Measurements from ENCODE around the gene ENTPD5.
"Not testable (repeated sequence)": the region's sequence is repeated elsewhere in the genome, so short reads cannot be mapped to it uniquely, and the experiment has no call there.

ENTPD5 gene

DNA sequence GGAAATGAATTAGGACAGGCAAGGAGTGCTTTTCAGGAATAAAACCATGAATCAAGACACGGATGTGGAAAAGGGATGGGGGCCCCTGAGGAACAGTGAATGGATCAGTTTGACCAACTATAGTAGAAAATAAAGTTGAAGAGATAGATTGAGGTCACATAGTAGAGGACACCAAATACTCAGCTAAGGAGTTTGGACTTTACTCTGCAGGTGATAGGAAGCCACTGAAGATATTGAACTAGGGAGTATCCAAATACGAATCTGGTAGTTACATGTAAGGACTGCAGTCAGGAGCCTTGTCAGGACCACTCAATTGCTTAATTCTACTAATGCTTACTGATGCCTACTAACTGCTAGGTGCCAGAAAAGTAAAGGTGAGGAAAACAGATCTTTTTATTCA is 20.4 kb downstream of the ENTPD5 start:
- DNase-seq, result no peak

DNA sequence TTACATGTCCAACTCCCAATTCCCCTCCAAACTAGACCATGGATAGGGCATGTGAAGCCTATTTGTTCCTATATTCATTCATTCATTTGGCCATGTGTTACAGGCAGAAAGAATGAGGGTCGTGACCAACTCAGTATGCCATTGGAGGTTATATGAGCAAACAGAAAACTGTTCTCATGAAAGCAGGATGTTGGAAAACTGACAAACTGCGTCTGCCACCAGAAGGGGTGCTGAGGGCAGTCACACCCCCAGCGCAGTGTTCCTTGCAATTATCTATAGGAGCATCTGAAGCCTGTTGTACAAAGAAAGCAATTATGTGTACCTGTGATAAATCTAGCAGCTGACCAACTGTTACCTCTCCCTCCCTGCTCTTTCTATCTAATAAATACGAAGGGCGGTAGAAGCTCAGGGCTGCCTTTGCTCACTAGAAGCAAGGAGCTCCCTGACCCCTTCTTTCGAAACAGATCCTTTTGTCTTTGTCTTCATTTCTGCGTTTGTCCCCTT is 21.1 kb downstream of the ENTPD5 start:
- DNase-seq, result no peak

DNA sequence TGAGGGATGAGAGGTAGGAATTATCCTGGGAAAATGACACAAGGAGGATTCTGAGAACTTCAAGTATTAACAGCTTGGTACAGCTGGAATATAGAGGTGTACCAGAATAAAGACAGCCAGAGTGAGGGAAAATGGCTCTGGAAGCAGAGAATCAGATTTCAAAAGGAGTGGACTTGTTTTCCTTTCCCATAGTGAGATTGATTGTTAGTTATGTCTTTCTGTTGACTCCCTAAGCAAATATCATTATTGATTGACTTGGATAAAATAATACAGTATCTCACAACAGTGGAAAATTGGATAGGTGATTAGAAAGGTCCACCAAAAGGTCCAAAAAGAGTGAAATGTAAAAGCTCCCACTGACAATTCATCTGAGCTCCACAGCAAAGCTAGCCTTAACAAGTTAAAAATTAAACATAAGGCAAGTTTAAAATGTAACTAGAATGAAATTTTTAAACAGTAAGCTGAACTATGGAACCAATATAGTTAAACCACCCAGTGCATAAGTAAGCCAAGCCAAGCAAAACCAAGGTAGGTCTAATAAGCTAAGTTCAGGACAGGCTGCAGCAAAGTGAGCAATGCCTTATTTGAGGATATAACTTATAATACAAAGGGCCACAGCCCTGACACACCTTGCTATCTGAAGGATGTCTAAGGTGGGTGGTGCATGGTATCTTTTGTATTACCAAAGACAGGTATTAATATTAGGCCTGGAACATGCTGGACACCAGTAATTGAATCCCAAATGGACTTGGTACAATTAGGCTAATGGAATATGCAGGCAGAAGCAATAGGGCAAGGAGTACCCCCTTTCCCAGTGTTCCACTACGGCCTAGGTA is 21.8 kb downstream of the ENTPD5 start:
- DNase-seq, result no peak

DNA sequence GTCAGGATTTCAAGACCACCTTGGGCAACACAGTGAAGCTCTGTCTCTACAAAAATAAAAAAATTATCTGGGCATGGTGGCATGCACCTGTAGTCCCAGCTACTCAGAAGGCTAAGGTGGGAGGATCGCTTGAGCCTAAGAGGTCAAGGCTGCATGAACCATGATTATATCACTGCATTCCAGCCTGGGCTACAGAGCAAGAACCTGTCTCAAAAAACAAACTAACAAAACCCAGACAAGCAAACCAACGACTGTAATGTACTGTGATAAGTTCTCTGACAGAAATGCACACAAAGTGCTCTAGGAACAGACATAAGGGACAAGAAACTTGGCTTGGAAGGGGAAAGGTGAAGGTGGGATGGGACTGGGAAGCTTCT is 22.4 kb downstream of the ENTPD5 start:
- DNase-seq, result no peak

GRCh38 chr14:73995977-73996378 is 23.1 kb downstream of the ENTPD5 start:
- DNase-seq, result no peak

DNA sequence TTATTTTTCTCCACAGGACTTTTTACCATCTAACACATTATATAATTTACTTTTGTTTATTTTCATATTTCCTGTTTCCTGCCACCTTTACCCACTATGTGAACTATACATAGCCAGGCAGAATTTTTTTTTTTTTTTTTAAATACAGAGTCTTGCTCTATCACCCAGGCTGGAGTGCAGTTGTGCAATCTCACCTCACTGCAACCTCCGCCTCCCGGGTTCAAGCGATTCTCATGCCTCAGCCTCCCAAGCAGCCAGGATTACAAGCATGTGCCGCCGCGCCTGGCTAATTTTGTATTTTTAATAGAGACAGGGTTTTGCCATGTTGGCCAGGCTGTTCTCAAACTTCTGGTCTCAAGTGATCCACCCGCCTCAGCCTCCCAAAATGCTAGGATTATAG is 24.2 kb downstream of the ENTPD5 start:
- DNase-seq, result not testable (repeated sequence)

DNA sequence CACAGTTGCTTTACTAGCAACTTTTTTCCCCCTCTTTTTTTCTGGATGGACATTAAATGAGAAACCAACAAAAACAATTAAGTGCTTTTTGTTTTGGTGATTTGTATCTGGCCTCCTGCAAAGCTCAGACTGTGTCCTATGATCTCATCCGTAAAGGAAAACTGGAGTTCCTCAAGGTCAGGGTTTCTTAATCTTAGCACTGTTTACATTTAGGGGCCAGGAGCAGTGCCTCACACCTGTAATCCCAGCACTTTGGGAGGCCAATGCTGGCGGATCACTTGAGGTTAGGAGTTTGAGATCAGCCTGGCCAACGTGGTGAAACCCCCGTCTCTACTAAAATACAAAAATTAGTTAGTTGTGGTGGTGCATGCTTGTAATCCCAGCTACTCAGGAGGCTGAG is 28.0 kb downstream of the ENTPD5 start:
- DNase-seq, result no peak

DNA sequence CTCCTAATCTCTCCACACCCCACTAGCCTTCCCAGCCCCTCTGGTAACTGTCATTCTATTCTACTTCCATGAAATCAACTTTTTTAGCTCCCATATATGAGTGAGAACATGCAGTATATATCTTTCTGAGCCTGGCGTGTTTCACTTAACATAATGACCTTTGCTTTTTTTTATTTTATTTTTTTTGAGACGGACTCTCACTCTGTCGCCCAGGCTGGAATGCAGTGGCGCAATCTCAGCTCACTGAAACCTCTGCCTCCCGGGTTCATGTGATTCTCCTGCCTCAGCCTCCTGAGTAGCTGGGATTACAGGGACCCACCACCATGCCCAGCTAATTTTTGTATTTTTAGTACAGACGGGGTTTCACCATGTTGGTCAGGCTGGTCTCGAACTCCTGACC is 30.4 kb downstream of the ENTPD5 start:
- DNase-seq, result not testable (repeated sequence)

GRCh38 chr14:73988065-73988464 is 31.0 kb downstream of the ENTPD5 start:
- no peak for DNase-seq

DNA sequence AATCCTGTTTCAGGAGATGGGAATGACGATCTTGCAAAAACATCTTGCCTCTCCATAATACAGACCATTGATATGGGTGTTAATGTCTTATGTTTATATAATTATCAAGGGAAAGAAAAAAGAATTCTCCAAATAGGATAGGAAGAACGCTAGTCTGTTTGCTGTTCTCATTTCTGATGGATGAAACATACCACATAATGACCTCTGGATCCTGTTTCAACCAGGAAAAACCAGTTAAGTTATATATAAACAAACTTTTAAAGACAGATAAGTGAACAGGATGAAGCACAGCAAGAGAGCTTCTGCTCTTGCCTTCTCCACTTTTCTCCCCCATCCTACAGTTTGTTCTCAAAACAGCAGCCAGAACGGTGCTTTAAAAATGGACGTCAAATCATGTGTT is 41.2 kb downstream of the ENTPD5 start:
- DNase-seq, result no peak

DNA sequence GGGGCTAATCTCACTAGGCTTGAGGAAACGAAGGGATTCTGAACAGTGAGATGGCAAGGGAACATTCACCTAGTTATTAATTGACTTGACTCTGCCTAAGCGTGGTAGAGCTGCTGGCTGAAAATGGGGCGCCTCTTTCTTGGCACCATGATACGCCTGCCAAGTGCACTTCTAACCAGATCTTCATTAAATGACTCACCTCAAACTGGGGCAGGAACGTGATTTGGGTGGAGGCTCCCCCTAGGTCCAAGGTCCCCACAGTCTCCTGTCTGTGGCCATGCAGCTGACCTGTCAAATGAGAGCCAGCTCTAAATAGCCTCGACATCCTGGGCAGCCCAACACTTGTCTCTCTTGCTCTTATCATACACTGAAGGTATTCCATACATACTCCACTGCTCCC is 43.0 kb downstream of the ENTPD5 start:
- DNase-seq, result no peak

DNA sequence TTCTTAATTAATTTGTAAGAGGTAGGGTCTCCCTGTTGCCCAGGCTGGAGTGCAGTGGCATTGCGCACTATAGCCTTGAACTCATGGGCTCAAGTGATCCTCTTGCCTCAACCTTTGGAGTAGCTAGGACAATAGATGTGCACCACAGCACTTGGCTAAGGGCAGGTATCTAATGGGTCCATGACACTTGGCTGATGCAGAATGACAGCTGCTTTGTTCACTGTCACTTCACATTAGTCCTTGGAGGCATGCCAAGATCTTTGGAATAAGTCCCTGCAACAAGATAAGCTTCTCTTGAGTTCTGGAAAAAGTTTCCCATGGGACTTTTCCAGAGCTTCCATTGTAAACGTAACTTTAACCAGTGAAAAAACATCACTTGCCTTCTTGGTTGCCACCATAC is 45.6 kb downstream of the ENTPD5 start:
- no peak for DNase-seq

DNA sequence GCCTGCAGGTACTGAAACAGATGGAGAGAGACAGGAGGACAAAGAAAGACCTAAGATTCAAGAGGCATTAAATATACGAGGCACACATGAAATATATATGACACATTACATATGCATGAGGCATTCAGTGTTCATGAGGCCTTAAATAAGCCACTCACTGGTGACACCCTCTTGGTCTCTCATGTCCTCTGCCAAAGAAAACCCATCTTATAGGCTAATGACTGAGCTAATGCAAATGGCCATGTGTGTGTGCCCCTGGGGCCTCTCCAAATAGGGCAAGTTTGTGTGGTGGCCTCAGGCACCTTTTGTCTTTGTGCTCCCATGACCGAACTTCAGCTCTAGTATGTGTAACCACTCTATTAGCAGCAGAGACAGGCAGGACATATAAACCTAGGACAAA is 50.2 kb downstream of the ENTPD5 start:
- no peak for DNase-seq

- no peak for DNase-seq
Observed at GRCh38 chr14:73965216-73965615, 53.9 kb downstream of the ENTPD5 start.

GRCh38 chr14:73961192-73961591 is 57.9 kb downstream of the ENTPD5 start:
- no peak for DNase-seq

DNA sequence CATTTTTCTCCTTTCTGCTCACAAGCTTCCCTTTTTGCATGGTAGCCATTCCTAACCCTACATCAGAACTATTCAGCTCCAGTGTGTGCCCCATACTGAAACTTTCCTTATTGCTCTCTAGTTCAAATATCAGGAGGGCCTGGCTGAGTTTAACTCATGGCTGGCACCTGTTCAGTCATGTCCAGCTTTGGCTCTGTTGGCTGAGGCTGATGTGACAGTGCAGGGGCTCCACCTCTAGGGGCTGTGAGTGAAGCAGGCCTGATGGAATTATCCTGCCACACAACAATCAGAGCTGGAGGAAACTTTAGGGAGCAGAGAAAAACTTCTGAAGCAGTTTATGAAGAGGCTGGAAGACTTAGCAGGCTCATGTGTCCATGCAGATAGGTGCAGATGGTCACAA is 60.5 kb downstream of the ENTPD5 start:
- DNase-seq, result no peak

DNA sequence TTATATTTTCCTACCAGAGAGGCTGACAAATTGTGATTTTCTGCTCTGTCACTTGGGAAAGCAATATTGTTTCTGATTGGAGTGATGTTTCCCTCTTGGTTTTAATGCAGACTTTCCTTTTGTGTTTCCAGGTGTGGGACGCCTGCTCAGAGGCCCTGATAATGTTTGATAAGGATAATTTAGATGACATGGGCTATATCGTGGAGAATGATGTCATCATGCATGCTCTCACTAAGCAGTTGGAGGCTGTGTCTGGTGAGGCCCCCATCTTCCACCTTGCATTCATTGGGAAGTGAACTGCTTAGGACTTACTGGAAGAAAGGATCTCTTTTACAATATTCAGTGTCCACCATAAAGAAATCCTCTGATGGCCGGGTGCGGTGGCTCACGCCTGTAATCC is 63.4 kb downstream of the ENTPD5 start:
- no peak for DNase-seq

DNA sequence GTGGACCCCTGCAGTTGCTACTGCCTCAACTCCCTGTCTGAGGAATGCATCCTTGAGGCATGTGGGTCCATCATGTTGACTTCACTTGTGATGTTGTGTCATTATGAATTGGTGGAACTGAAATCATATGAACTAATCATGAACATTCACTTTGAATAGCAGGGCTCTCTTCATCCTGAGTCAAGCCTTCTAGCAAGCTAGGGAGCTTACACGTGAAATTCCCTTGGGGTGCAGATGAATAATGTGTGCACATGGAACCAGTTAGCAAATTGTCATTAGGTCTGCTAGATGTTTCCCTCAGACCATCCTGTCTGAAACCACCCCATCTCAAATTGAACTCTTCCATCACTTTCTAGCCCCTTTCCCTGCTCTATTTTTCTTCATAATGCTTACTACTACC is 65.4 kb downstream of the ENTPD5 start:
- no peak for DNase-seq

GRCh38 chr14:73949752-73950734 is 69.0 kb downstream of the ENTPD5 start, which contains the start of the genes COQ6 and FAM161B:
Gene COQ6 (plus strand): TSS chr14:73950302. CDS start chr14:73950333, 31 bp downstream.
Gene FAM161B (minus strand): TSS chr14:73950094. CDS start chr14:73950026, 68 bp downstream.
- DNase-seq, result peak; percentile 97

DNA sequence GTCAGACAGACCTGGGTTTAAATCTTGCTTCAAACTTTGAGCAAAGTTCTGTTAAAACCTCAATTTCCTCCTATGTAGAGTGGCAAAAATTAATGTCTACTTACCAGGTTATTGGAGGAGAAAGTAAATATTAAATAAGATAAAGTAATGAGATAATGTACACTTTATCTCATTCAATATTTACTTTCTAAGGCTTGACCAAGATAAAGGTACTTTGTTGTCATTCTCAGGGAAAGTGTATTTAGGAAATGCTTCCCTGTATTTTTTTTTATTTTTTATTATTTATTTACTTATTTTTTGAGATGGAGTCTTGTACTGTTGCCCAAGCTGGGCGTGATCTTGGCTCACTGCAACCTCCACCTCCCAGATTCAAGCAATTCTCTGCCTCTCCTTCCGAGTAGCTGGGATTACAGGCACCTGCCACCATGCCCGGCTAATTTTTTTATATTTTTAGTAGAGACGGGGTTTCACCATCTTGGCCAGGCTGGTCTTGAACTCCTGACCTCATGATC is 73.9 kb downstream of the ENTPD5 start:
- no peak for DNase-seq

DNA sequence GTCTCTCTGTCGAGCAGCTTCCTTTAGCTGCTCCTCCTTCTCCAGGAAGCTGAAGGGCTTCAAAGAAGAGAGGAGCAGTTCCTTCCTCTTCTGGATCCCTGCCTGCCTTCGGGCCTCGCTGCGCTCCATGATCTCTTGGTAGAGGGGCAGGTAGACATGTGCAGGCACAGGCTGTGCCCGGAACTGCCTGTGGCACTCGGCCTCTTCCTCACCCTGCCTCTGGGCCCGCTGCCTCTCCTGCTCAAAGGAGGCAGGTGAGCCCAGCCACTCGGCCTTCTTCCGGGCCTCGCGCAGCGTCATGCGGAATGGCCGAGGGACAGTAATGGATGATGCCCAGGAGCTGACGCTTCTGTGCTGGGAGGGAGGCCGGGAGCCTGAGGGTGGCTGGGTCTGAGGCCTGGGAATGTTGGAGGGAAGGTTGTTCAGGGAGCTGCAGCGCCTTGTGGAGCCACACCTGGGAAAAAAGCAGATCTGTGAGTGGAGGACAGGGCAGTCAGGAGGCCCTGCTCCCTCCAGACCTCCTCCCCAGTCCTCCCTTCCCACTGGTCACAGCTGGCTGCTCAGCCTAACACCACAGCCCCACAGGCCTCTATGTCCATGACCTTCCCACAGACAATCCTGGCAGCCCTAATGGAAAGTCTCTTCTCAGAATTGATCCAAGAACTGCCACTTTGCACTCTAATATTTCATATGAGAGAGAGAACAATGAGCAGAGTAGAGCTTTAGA is 74.5 kb downstream of the ENTPD5 start:
- no peak for DNase-seq

- peak; percentile 36 for DNase-seq
Observed at GRCh38 chr14:73943083-73943482, 76.0 kb downstream of the ENTPD5 start.

DNA sequence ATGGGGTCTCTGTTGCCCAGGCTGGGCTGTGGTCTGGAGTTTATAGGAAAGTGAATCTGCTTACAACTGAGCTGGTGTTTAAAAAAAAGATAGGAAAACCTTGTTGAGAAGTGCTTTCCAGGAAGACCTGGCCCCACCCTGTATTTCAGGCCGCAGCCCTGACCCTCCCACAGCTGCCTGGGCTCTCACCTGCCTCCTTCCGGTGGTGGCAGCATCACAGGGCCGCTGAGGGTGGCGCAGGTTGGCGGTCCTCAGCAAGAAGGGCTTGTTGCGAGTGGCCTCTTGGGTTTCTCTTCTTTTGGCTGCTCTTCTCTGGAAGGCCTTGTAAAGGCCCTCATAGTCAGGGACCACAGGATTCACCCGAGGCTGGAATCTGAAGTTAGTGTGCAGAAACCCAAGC is 76.9 kb downstream of the ENTPD5 start:
- no peak for DNase-seq
